Measurements from ENCODE around the gene ANKRD26. TPM values are rescaled to one million over a fixed set of nuclear protein-coding genes. Genes with fewer than 3 reads are reported as not detected.

The ANKRD26 gene
- total RNA-seq, 4 donors from 2014 or later: 3.6 to 14.7 (median 8.4) TPM

- intact Hi-C loops (cut with DNase I; ENCODE audit: low total_unique reads): no loop called here
- Histone ChIP-seq H3K36me3 (peaks cover 0 to 6% of the 10 kb centered on the region in 2 donors), H3K27me3 (no peaks in the 10 kb centered on the region), H3K4me3 (no peak overlapping the region), H3K27ac (no peak overlapping the region), H3K4me1 (no peaks in the 10 kb centered on the region), H3K9me3 (no peaks in the 10 kb centered on the region)
- DNase-seq: no peak
- no peak for ATAC-seq
- TF ChIP-seq CTCF (IDR thresholded peaks at IDR 0.05 in 4 of 5, conservative IDR thresholded peaks at IDR 0.05 in 1 of 5) (no peak), POLR2A (IDR thresholded peaks at IDR 0.05) (no peak)
- in situ Hi-C loops (cut with MboI; ENCODE audit: low sequenced_read_pairs in 4 of 4): no loop called here
Measured at GRCh38 chr10:26997610-26998009, 102.7 kb downstream of the ANKRD26 start.

- Histone ChIP-seq H3K27me3 (no peaks in the 10 kb centered on the region), H3K36me3 (no peaks in the 10 kb centered on the region), H3K9me3 (no peaks in the 10 kb centered on the region), H3K4me1 (no peaks in the 10 kb centered on the region), H3K4me3 (no peak overlapping the region), H3K27ac (no peak overlapping the region)
- intact Hi-C loops (cut with DNase I; ENCODE audit: low total_unique reads): no loop called here
- in situ Hi-C loops (cut with MboI; ENCODE audit: low sequenced_read_pairs in 4 of 4): no loop called here
- no peak for DNase-seq
- TF ChIP-seq POLR2A (IDR thresholded peaks at IDR 0.05): no peak
- no peak for TF ChIP-seq CTCF (IDR thresholded peaks at IDR 0.05 in 4 of 5, conservative IDR thresholded peaks at IDR 0.05 in 1 of 5)
- ATAC-seq: no peak
Measured at GRCh38 chr10:26994743-26995142, 105.6 kb downstream of the ANKRD26 start.

GRCh38 chr10:26987851-26988250 lies 112.4 kb downstream of the ANKRD26 start:
- Histone ChIP-seq H3K27ac (no peak overlapping the region), H3K4me1 (no peaks in the 10 kb centered on the region), H3K36me3 (no peaks in the 10 kb centered on the region), H3K9me3 (no peaks in the 10 kb centered on the region), H3K27me3 (no peaks in the 10 kb centered on the region), H3K4me3 (no peak overlapping the region)
- in situ Hi-C loops (cut with MboI; ENCODE audit: low sequenced_read_pairs in 4 of 4) (no loop called here), intact Hi-C loops (cut with DNase I; ENCODE audit: low total_unique reads) (no loop called here)
- ATAC-seq (no peak), DNase-seq (no peak)
- no peak for TF ChIP-seq CTCF (IDR thresholded peaks at IDR 0.05 in 4 of 5, conservative IDR thresholded peaks at IDR 0.05 in 1 of 5)
- TF ChIP-seq POLR2A (IDR thresholded peaks at IDR 0.05): no peak

GRCh38 chr10:26983156-26983555 lies 117.1 kb downstream of the ANKRD26 start:
- H3K4me1 ChIP-seq: no peaks in the 10 kb centered on the region
- in situ Hi-C loops (cut with MboI; ENCODE audit: low sequenced_read_pairs in 4 of 4): no loop called here
- DNase-seq: no peak
- no peaks in the 10 kb centered on the region for H3K27me3 ChIP-seq
- H3K27ac ChIP-seq: no peak overlapping the region
- no peak for ATAC-seq
- H3K4me3 ChIP-seq: no peak overlapping the region
- intact Hi-C loops (cut with DNase I; ENCODE audit: low total_unique reads): no loop called here
- no peaks in the 10 kb centered on the region for H3K9me3 ChIP-seq
- peaks cover 0 to 9% of the 10 kb centered on the region in 2 donors for H3K36me3 ChIP-seq
- TF ChIP-seq CTCF (IDR thresholded peaks at IDR 0.05 in 4 of 5, conservative IDR thresholded peaks at IDR 0.05 in 1 of 5): no peak
- TF ChIP-seq POLR2A (IDR thresholded peaks at IDR 0.05): no peak

GRCh38 chr10:26982058-26982457 lies 118.2 kb downstream of the ANKRD26 start:
- peaks cover 0 to 15% of the 10 kb centered on the region in 2 donors for H3K36me3 ChIP-seq
- no peaks in the 10 kb centered on the region for H3K9me3 ChIP-seq
- DNase-seq (no peak), ATAC-seq (no peak)
- no peak overlapping the region for H3K4me3 ChIP-seq
- in situ Hi-C loops (cut with MboI; ENCODE audit: low sequenced_read_pairs in 4 of 4) (no loop called here), intact Hi-C loops (cut with DNase I; ENCODE audit: low total_unique reads) (no loop called here)
- no peak overlapping the region for H3K27ac ChIP-seq
- H3K4me1 ChIP-seq: no peaks in the 10 kb centered on the region
- no peak for TF ChIP-seq POLR2A (IDR thresholded peaks at IDR 0.05)
- no peak for TF ChIP-seq CTCF (IDR thresholded peaks at IDR 0.05 in 4 of 5, conservative IDR thresholded peaks at IDR 0.05 in 1 of 5)
- H3K27me3 ChIP-seq: no peaks in the 10 kb centered on the region
